Neural cell (in vitro differentiated cells): ENCODE results near the gene DNAJB4.

Source experiments
- EP300 ChIP-seq: fragments of 450-650 bp; conservative IDR thresholded peaks from 2 replicates; pipeline ENCODE4 v1.6.1; 2014; ENCODE audit warnings: antibody characterized with exemption, mild to moderate bottlenecking, moderate library complexity; ENCODE audit not compliant: poor library complexity, severe bottlenecking
- EZH2 ChIP-seq: fragments of 200-600, 300-800 bp; shearing (Covaris generic), sonication (generic); IDR thresholded peaks from 2 replicates; pipeline ENCODE4 v1.6.1; 2014; ENCODE audit warnings: antibody characterized with exemption, low read length, borderline replicate concordance, mild to moderate bottlenecking; ENCODE audit not compliant: insufficient read depth, poor library complexity, severe bottlenecking
- POLR2AphosphoS5 ChIP-seq: IDR thresholded peaks from 2 replicates; pipeline ENCODE4 v1.6.1; 2012
- SMC3 ChIP-seq: fragments of 450-650 bp; conservative IDR thresholded peaks from 2 replicates; pipeline ENCODE4 v1.6.1; 2014; ENCODE audit warnings: antibody characterized with exemption, mild to moderate bottlenecking, moderate library complexity; ENCODE audit not compliant: poor library complexity
- TAF1 ChIP-seq: IDR thresholded peaks from 2 replicates; pipeline ENCODE4 v1.6.1; 2012; ENCODE audit warnings: low read depth
- TF ChIP-seq, protein P1 (sequence below): fragments of 450-650 bp; IDR thresholded peaks from 2 replicates; pipeline ENCODE4 v1.5.1; 2014; ENCODE audit warnings: antibody characterized with exemption, mild to moderate bottlenecking, moderate library complexity; ENCODE audit not compliant: poor library complexity, severe bottlenecking
- TF ChIP-seq, protein P2 (sequence below): IDR thresholded peaks from 2 replicates; pipeline ENCODE4 v1.6.1; 2012; ENCODE audit warnings: borderline replicate concordance

DNA sequence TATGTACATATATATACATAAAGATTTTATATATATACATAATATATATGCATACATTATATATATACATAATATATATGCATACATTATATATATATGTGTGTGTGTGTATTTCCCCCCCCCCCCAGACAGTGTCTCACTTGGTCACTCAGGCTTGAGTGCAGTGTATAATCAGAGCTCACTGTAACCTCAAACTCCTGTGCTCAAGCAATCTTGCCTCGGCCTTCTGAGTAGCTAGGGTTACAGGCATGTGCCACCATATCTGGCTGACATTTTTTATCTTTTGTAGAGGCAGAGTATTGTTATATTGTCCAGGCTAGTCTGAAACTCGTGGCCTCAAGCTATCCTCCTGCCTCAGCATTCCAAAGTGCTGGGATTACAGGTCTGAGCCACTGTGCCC is 16.8 kb upstream of the DNAJB4 start:
- TF ChIP-seq, protein P1, sequence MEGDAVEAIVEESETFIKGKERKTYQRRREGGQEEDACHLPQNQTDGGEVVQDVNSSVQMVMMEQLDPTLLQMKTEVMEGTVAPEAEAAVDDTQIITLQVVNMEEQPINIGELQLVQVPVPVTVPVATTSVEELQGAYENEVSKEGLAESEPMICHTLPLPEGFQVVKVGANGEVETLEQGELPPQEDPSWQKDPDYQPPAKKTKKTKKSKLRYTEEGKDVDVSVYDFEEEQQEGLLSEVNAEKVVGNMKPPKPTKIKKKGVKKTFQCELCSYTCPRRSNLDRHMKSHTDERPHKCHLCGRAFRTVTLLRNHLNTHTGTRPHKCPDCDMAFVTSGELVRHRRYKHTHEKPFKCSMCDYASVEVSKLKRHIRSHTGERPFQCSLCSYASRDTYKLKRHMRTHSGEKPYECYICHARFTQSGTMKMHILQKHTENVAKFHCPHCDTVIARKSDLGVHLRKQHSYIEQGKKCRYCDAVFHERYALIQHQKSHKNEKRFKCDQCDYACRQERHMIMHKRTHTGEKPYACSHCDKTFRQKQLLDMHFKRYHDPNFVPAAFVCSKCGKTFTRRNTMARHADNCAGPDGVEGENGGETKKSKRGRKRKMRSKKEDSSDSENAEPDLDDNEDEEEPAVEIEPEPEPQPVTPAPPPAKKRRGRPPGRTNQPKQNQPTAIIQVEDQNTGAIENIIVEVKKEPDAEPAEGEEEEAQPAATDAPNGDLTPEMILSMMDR, result no peak
- no peak for TF ChIP-seq SMC3
- no peak for TF ChIP-seq EP300
- no peak for TF ChIP-seq EZH2
- TF ChIP-seq POLR2AphosphoS5, result no peak
- TF ChIP-seq TAF1, result no peak
- TF ChIP-seq, protein P2, sequence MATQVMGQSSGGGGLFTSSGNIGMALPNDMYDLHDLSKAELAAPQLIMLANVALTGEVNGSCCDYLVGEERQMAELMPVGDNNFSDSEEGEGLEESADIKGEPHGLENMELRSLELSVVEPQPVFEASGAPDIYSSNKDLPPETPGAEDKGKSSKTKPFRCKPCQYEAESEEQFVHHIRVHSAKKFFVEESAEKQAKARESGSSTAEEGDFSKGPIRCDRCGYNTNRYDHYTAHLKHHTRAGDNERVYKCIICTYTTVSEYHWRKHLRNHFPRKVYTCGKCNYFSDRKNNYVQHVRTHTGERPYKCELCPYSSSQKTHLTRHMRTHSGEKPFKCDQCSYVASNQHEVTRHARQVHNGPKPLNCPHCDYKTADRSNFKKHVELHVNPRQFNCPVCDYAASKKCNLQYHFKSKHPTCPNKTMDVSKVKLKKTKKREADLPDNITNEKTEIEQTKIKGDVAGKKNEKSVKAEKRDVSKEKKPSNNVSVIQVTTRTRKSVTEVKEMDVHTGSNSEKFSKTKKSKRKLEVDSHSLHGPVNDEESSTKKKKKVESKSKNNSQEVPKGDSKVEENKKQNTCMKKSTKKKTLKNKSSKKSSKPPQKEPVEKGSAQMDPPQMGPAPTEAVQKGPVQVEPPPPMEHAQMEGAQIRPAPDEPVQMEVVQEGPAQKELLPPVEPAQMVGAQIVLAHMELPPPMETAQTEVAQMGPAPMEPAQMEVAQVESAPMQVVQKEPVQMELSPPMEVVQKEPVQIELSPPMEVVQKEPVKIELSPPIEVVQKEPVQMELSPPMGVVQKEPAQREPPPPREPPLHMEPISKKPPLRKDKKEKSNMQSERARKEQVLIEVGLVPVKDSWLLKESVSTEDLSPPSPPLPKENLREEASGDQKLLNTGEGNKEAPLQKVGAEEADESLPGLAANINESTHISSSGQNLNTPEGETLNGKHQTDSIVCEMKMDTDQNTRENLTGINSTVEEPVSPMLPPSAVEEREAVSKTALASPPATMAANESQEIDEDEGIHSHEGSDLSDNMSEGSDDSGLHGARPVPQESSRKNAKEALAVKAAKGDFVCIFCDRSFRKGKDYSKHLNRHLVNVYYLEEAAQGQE, result no peak
